Progenitor cell of endocrine pancreas (in vitro differentiated cells): Measurements from ENCODE around the gene STK16. TPM values are rescaled to one million over a fixed set of nuclear protein-coding genes. Genes with fewer than 3 reads are reported as not detected.

Experiments
- DNase-seq: peaks from one replicate; pipeline ENCODE4 v3.0.0; 2021; ENCODE audit warnings: low spot score; ENCODE audit not compliant: unreplicated experiment
- H3K27ac Mint-ChIP-seq: 2 replicates; pipeline ENCODE4 v1.8.0; 2021; ENCODE audit warnings: mild to moderate bottlenecking, moderate library complexity, mixed read lengths
- H3K27me3 Mint-ChIP-seq: 2 replicates; pipeline ENCODE4 v1.8.0; 2021; ENCODE audit warnings: mixed read lengths
- H3K36me3 Mint-ChIP-seq: 2 replicates; pipeline ENCODE4 v1.8.0; 2022; ENCODE audit warnings: mixed read lengths; ENCODE audit not compliant: insufficient read depth
- H3K4me1 Mint-ChIP-seq: 2 replicates; pipeline ENCODE4 v1.8.0; 2021; ENCODE audit warnings: low read depth, mixed read lengths
- H3K4me3 Mint-ChIP-seq: 2 replicates; pipeline ENCODE4 v1.8.0; 2021; ENCODE audit warnings: low read depth, mild to moderate bottlenecking, moderate library complexity, mixed read lengths
- H3K9me3 Mint-ChIP-seq: 2 replicates; pipeline ENCODE4 v1.8.0; 2021; ENCODE audit warnings: low read depth, mixed read lengths
- CTCF ChIP-seq: fragments of 200-600 bp; sonication (generic); IDR thresholded peaks from one replicate; pipeline ENCODE4 v1.5.0; 2021; ENCODE audit warnings: antibody characterized with exemption, mild to moderate bottlenecking; ENCODE audit not compliant: unreplicated experiment
- total RNA-seq: library from RNA; stranded (reverse); gene quantifications from 2 replicates; pipeline ENCODE4 v1.2.1, GENCODE V29; 2021

STK16 gene
- total RNA-seq, 1 donor from 2014 or later: 23.2 TPM

GRCh38 chr2:219280651-219281050, 35.4 kb downstream of the STK16 start:
- Mint-ChIP-seq H3K27me3 (no peaks in the 10 kb centered on the region), H3K9me3 (no peaks in the 10 kb centered on the region), H3K36me3 (peaks cover 5% of the 10 kb centered on the region), H3K27ac (no peak overlapping the region), H3K4me1 (peaks cover 18% of the 10 kb centered on the region), H3K4me3 (peak overlapping the region; percentile 84)
- DNase-seq: no peak
- no peak for TF ChIP-seq CTCF

GRCh38 chr2:219281588-219281987, 36.3 kb downstream of the STK16 start:
- H3K27me3 Mint-ChIP-seq: no peaks in the 10 kb centered on the region
- TF ChIP-seq CTCF: no peak
- no peaks in the 10 kb centered on the region for H3K9me3 Mint-ChIP-seq
- DNase-seq: no peak
- peaks cover 18% of the 10 kb centered on the region for H3K4me1 Mint-ChIP-seq
- H3K27ac Mint-ChIP-seq: no peak overlapping the region
- H3K36me3 Mint-ChIP-seq: peaks cover 5% of the 10 kb centered on the region
- H3K4me3 Mint-ChIP-seq: no peak overlapping the region

- Mint-ChIP-seq H3K4me3 (no peak overlapping the region), H3K4me1 (peaks cover 18% of the 10 kb centered on the region), H3K9me3 (no peaks in the 10 kb centered on the region), H3K27me3 (no peaks in the 10 kb centered on the region), H3K36me3 (peaks cover 5% of the 10 kb centered on the region), H3K27ac (no peak overlapping the region)
- DNase-seq: no peak
- no peak for TF ChIP-seq CTCF
These were observed 37.1 kb downstream of the STK16 start for GRCh38 chr2:219282375-219282774.

GRCh38 chr2:219282943-219283581, 37.8 kb downstream of the STK16 start:
- H3K9me3 Mint-ChIP-seq: no peaks in the 10 kb centered on the region
- H3K4me1 Mint-ChIP-seq: peaks cover 14% of the 10 kb centered on the region
- H3K36me3 Mint-ChIP-seq: peaks cover 5% of the 10 kb centered on the region
- no peak overlapping the region for H3K4me3 Mint-ChIP-seq
- no peak overlapping the region for H3K27ac Mint-ChIP-seq
- no peaks in the 10 kb centered on the region for H3K27me3 Mint-ChIP-seq
- no peak for TF ChIP-seq CTCF
- DNase-seq: no peak

GRCh38 chr2:219284501-219285372, 39.5 kb downstream of the STK16 start:
- TF ChIP-seq CTCF: no peak
- Mint-ChIP-seq H3K4me1 (peaks cover 5% of the 10 kb centered on the region), H3K27me3 (no peaks in the 10 kb centered on the region), H3K36me3 (peaks cover 5% of the 10 kb centered on the region), H3K9me3 (no peaks in the 10 kb centered on the region), H3K27ac (no peak overlapping the region), H3K4me3 (no peak overlapping the region)
- no peak for DNase-seq
